Mesenchymal stem cell (in vitro differentiated cells and primary cell): ENCODE measurements around the gene CNDP1.

ENCODE experiments used
- DNase-seq: peaks from one replicate; pipeline ENCODE4 v3.0.0-alpha.2; 2013
- H2AFZ ChIP-seq: one replicate; pipeline ENCODE4 v1.6.1; 2013; ENCODE audit warnings: low read depth, mild to moderate bottlenecking, control low read depth, inconsistent platforms, low read length, moderate library complexity
- H2AK5ac ChIP-seq: 2 replicates; pipeline ENCODE4 v1.6.1; 2013; ENCODE audit warnings: low read length, moderate library complexity, mild to moderate bottlenecking, inconsistent platforms; ENCODE audit not compliant: severe bottlenecking
- H2BK120ac ChIP-seq: one replicate; pipeline ENCODE4 v1.6.1; 2013; ENCODE audit warnings: low read depth, mild to moderate bottlenecking, inconsistent platforms, low read length, moderate library complexity
- H2BK12ac ChIP-seq, 2 experiments: one replicate each; pipeline ENCODE4 v1.6.1; 2013; ENCODE audit warnings: inconsistent platforms in 2 of 2, low read length in 2 of 2, mild to moderate bottlenecking in 2 of 2, moderate library complexity in 2 of 2, control low read depth in 1 of 2
- H2BK15ac ChIP-seq: one replicate; pipeline ENCODE4 v1.6.1; 2013; ENCODE audit warnings: mild to moderate bottlenecking, low read depth, inconsistent platforms; ENCODE audit not compliant: poor library complexity, severe bottlenecking
- H2BK5ac ChIP-seq: 2 replicates; pipeline ENCODE4 v1.6.1; 2013; ENCODE audit warnings: low read depth, mild to moderate bottlenecking, low read length, control low read depth, inconsistent platforms; ENCODE audit not compliant: poor library complexity, severe bottlenecking
- H3K14ac ChIP-seq, 2 experiments: one replicate each; pipeline ENCODE4 v1.6.1; 2013; ENCODE audit warnings: inconsistent platforms in 2 of 2, low read length in 2 of 2, control low read depth in 1 of 2, mild to moderate bottlenecking in 1 of 2, moderate library complexity in 1 of 2
- H3K18ac ChIP-seq, 2 experiments: one replicate each; pipeline ENCODE4 v1.6.1; 2013; ENCODE audit warnings: inconsistent platforms in 2 of 2, low read length in 2 of 2, control low read depth in 1 of 2, low read depth in 1 of 2, mild to moderate bottlenecking in 1 of 2
- H3K23ac ChIP-seq, 2 experiments: one replicate each; pipeline ENCODE4 v1.6.1; 2013; ENCODE audit warnings: inconsistent platforms in 2 of 2, low read length in 2 of 2, mild to moderate bottlenecking in 2 of 2, moderate library complexity in 2 of 2, control low read depth in 1 of 2
- H3K27ac ChIP-seq: 2 replicates; pipeline ENCODE4 v1.5.1; 2013; ENCODE audit warnings: mild to moderate bottlenecking, moderate library complexity, low read length, control low read depth, inconsistent platforms; ENCODE audit not compliant: poor library complexity, severe bottlenecking
- H3K27me3 ChIP-seq, 2 experiments: 2 replicates each; pipeline versions ENCODE4 v1.6.1 to v1.7.0; 2013; ENCODE audit warnings: low read length in 2 of 2, mild to moderate bottlenecking in 2 of 2, moderate library complexity in 2 of 2, control low read depth in 1 of 2, inconsistent platforms in 1 of 2; ENCODE audit not compliant: control insufficient read depth in 1 of 2, insufficient read depth in 1 of 2
- H3K36me3 ChIP-seq, 2 experiments: 2 replicates each; pipeline versions ENCODE4 v1.6.1 to v1.7.0; 2013; ENCODE audit warnings: low read length in 2 of 2, control low read depth in 1 of 2, inconsistent platforms in 1 of 2, low read depth in 1 of 2, mild to moderate bottlenecking in 1 of 2; ENCODE audit not compliant: insufficient read depth in 2 of 2, control insufficient read depth in 1 of 2
- H3K4ac ChIP-seq, 2 experiments: one replicate each; pipeline ENCODE4 v1.6.1; 2013; ENCODE audit warnings: inconsistent platforms in 2 of 2, low read length in 2 of 2, mild to moderate bottlenecking in 2 of 2, moderate library complexity in 2 of 2, control low read depth in 1 of 2, low read depth in 1 of 2
- H3K4me1 ChIP-seq: 2 replicates; pipeline ENCODE4 v1.6.1; 2013; ENCODE audit warnings: low read depth, low read length, control low read depth; ENCODE audit not compliant: control insufficient read depth, insufficient read depth
- H3K4me2 ChIP-seq: 2 replicates; pipeline ENCODE4 v1.6.1; 2013; ENCODE audit warnings: low read length, mild to moderate bottlenecking, inconsistent platforms; ENCODE audit not compliant: poor library complexity, severe bottlenecking
- H3K4me3 ChIP-seq, 2 experiments: 2 replicates each; pipeline versions ENCODE4 v1.5.1 to v1.7.0; 2013; ENCODE audit warnings: low read length in 2 of 2, mild to moderate bottlenecking in 2 of 2, control low read depth in 1 of 2, low read depth in 1 of 2; ENCODE audit not compliant: insufficient read depth in 1 of 2
- H3K79me1 ChIP-seq: replicated peaks from 2 replicates; pipeline ENCODE4 v1.6.1; 2013; ENCODE audit warnings: mild to moderate bottlenecking, control low read depth, low read length, inconsistent platforms; ENCODE audit not compliant: poor library complexity, severe bottlenecking
- H3K9ac ChIP-seq: 2 replicates; pipeline ENCODE4 v1.7.0; 2013; ENCODE audit warnings: mild to moderate bottlenecking, low read length, moderate library complexity
- H3K9me3 ChIP-seq: 2 replicates; pipeline ENCODE4 v1.7.0; 2013; ENCODE audit warnings: mild to moderate bottlenecking, low read length; ENCODE audit not compliant: control insufficient read depth
- H4K8ac ChIP-seq: one replicate; pipeline ENCODE4 v1.6.1; 2013; ENCODE audit warnings: inconsistent platforms, mild to moderate bottlenecking, low read length, moderate library complexity
- H4K91ac ChIP-seq: one replicate; pipeline ENCODE4 v1.6.1; 2013; ENCODE audit warnings: mild to moderate bottlenecking, low read length, inconsistent platforms
- whole genome bisulfite sequencing: methylation state at CpG from one replicate; pipeline ENCODE4 v1.1.7; 2013; ENCODE audit warnings: mixed read lengths; 5-methylcytosine and 5-hydroxymethylcytosine counted together

Gene CNDP1

DNA sequence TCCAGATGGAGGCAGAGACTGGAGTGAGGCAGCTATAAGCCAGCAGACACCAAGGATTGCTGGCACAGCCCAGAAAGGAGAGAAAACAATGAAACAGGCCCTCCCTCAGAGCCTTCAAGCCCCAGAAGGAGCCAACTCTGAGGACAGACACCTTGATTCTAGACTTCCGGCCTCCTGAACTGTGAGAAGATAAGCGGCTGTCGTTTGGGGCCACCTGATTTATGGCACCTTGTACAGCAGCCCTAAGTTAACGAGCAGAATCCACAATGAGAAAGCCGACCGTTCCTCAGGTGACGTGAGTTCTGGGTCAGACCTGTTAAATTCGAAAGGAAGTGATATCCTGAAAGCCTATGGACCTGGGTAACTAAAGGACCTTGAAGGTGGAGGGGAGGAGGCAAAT is 45.4 kb upstream of the CNDP1 start:
- Histone ChIP-seq H4K91ac (no peak overlapping the region), H3K18ac (peak overlapping the region in 1 of 2 experiments; percentile 4), H2BK12ac (no peak overlapping the region), H3K36me3 (no peaks in the 10 kb centered on the region), H3K27ac (no peak overlapping the region), H2BK15ac (no peak overlapping the region), H2BK5ac (no peak overlapping the region), H3K4me1 (peaks cover 1% of the 10 kb centered on the region), H3K4ac (no peak overlapping the region), H4K8ac (no peak overlapping the region), H2AK5ac (peak overlapping the region; percentile 85), H3K14ac (no peak overlapping the region), H3K4me2 (no peak overlapping the region), H3K4me3 (no peak overlapping the region), H3K9me3 (peaks cover 5% of the 10 kb centered on the region), H3K9ac (no peak overlapping the region), H3K23ac (no peak overlapping the region), H2AFZ (no peak overlapping the region), H3K27me3 (peaks cover 0 to 18% of the 10 kb centered on the region in 2 experiments), H2BK120ac (no peak overlapping the region), H3K79me1 (no peaks in the 10 kb centered on the region)
- DNase-seq, result no peak
- WGBS, result 91% methylated on average over 8 of the region's 8 CpGs

- H2BK12ac ChIP-seq, result no peak overlapping the region
- H3K4me2 ChIP-seq, result no peak overlapping the region
- no peaks in the 10 kb centered on the region for H3K36me3 ChIP-seq
- peak overlapping the region; percentile 62 for H3K27ac ChIP-seq
- peak overlapping the region; percentile 31 for H3K9ac ChIP-seq
- H2AK5ac ChIP-seq, result no peak overlapping the region
- H3K4me3 ChIP-seq, result no peak overlapping the region
- no peak overlapping the region for H4K8ac ChIP-seq
- H3K23ac ChIP-seq, result no peak overlapping the region
- H3K79me1 ChIP-seq, result no peaks in the 10 kb centered on the region
- peaks cover 0 to 18% of the 10 kb centered on the region in 2 experiments for H3K27me3 ChIP-seq
- no peak overlapping the region for H4K91ac ChIP-seq
- H3K4ac ChIP-seq, result no peak overlapping the region
- no peak overlapping the region for H2BK5ac ChIP-seq
- H3K18ac ChIP-seq, result no peak overlapping the region
- H2BK15ac ChIP-seq, result no peak overlapping the region
- no peak overlapping the region for H3K14ac ChIP-seq
- no peak overlapping the region for H2BK120ac ChIP-seq
- WGBS, result 25% methylated on average over 5 of the region's 7 CpGs
- peaks cover 1% of the 10 kb centered on the region for H3K4me1 ChIP-seq
- no peak overlapping the region for H2AFZ ChIP-seq
- peaks cover 5% of the 10 kb centered on the region for H3K9me3 ChIP-seq
- peak; percentile 72 for DNase-seq
These were observed 44.6 kb upstream of the CNDP1 start for GRCh38 chr18:74489676-74490075.

DNA sequence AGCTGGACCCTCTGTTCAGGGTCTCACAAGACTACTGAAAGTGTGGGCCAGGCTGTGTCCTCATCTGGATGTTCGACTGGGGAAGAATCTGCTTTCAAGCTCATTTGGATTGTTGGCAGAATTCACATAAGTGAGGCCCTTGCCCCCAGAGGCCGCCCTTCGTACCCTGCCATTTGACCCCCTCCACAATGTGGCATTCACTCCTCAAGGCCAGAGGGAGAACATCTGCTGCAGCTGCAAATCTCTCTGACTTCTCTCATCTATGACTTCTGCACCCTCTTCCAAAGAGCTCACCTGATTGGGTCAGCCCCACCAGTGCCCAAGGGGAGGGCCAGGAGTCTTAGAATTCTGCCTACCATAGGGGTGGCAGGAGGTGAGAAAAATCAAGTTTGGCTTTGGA is 42.0 kb upstream of the CNDP1 start:
- Histone ChIP-seq H3K4me3 (no peak overlapping the region), H3K4me1 (peaks cover 2% of the 10 kb centered on the region), H3K27me3 (peaks cover 0 to 18% of the 10 kb centered on the region in 2 experiments), H3K14ac (no peak overlapping the region), H2AK5ac (peak overlapping the region; percentile 65), H2BK120ac (no peak overlapping the region), H3K27ac (no peak overlapping the region), H3K23ac (no peak overlapping the region), H3K4me2 (no peak overlapping the region), H3K9ac (no peak overlapping the region), H3K4ac (no peak overlapping the region), H3K36me3 (peaks cover 0 to 3% of the 10 kb centered on the region in 2 experiments), H4K91ac (no peak overlapping the region), H3K79me1 (no peaks in the 10 kb centered on the region), H3K9me3 (peaks cover 5% of the 10 kb centered on the region), H2BK15ac (no peak overlapping the region), H2AFZ (no peak overlapping the region), H3K18ac (no peak overlapping the region), H4K8ac (no peak overlapping the region), H2BK5ac (no peak overlapping the region), H2BK12ac (peak overlapping the region in 1 of 2 experiments; percentile 4)
- WGBS, result 92% methylated on average over 3 of the region's 3 CpGs
- DNase-seq, result no peak

DNA sequence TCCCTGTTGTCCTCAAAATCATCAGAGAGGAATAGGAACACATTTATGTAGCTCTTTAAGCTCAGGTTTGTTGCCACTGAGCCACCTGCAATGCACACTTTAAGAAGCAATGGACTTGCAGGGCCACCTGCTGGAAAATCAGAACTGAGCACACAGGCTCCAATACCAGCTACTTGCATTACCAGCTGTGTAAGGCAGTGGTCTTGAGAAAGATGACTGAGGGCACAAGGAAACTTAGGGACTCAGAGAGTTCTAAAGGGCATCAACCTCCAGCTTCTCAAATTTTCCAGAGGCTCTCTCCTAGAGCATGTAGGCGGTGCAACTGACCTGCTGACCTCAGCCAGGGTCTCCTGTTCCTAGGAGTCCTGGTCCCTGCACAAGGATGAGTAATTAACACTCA is 40.6 kb upstream of the CNDP1 start:
- no peak overlapping the region for H3K4me3 ChIP-seq
- H3K4me1 ChIP-seq, result peaks cover 7% of the 10 kb centered on the region
- no peak overlapping the region for H4K91ac ChIP-seq
- H2BK5ac ChIP-seq, result no peak overlapping the region
- H2BK12ac ChIP-seq, result no peak overlapping the region
- peak overlapping the region in 1 of 2 experiments; percentile 70 for H3K23ac ChIP-seq
- DNase-seq, result peak; percentile 65
- H2BK120ac ChIP-seq, result no peak overlapping the region
- peaks cover 5% of the 10 kb centered on the region for H3K9me3 ChIP-seq
- peaks cover 0 to 13% of the 10 kb centered on the region in 2 experiments for H3K27me3 ChIP-seq
- H2BK15ac ChIP-seq, result no peak overlapping the region
- H3K4ac ChIP-seq, result no peak overlapping the region
- no peak overlapping the region for H3K9ac ChIP-seq
- H3K18ac ChIP-seq, result no peak overlapping the region
- H4K8ac ChIP-seq, result no peak overlapping the region
- H3K79me1 ChIP-seq, result no peaks in the 10 kb centered on the region
- WGBS, result 55% methylated on average over 1 of the region's 1 CpG
- peaks cover 3 to 4% of the 10 kb centered on the region in 2 experiments for H3K36me3 ChIP-seq
- no peak overlapping the region for H3K27ac ChIP-seq
- no peak overlapping the region for H3K14ac ChIP-seq
- no peak overlapping the region for H3K4me2 ChIP-seq
- no peak overlapping the region for H2AK5ac ChIP-seq
- no peak overlapping the region for H2AFZ ChIP-seq
